Upper lobe of left lung (tissue), 6 donors: ENCODE measurements around the gene ZNF710. TPM values are rescaled to one million over a fixed set of nuclear protein-coding genes. Genes with fewer than 3 reads are reported as not detected.

Experiments
- ATAC-seq, 2 donors: fragments of 200-7000 bp; cut with Tn5 transposase; one replicate each; pipeline ENCODE4 v1.9.1; 2022; ENCODE audit warnings: mild to moderate bottlenecking in 2 of 2, moderate library complexity in 2 of 2; ENCODE audit not compliant: low FRiP score in 2 of 2
- DNase-seq, 2 donors: peaks; one replicate each; pipeline ENCODE4 v3.0.0-alpha.2; 2019 to 2020
- H3K27ac ChIP-seq, 4 donors: fragments of 200-600 bp; sonication (generic); one replicate each; pipeline ENCODE4 v1.5.1; 2016 to 2019
- H3K27me3 ChIP-seq, 4 donors: fragments of 200-600 bp; sonication (generic); one replicate each; pipeline ENCODE4 v1.5.1; 2017 to 2019
- H3K36me3 ChIP-seq, 4 donors: fragments of 200-600 bp; sonication (generic); one replicate each; pipeline ENCODE4 v1.5.1; 2016 to 2019
- H3K4me1 ChIP-seq, 4 donors: fragments of 200-600 bp; sonication (generic); one replicate each; pipeline ENCODE4 v1.5.1; 2018 to 2019
- H3K4me3 ChIP-seq, 4 donors: fragments of 200-600 bp; sonication (generic); one replicate each; pipeline ENCODE4 v1.5.1; 2017 to 2019; ENCODE audit warnings: mild to moderate bottlenecking in 2 of 4, moderate library complexity in 1 of 4
- H3K9me3 ChIP-seq, 4 donors: fragments of 200-600 bp; sonication (generic); one replicate each; pipeline ENCODE4 v1.5.1; 2018 to 2019
- CTCF ChIP-seq, 6 experiments: fragments of 450-650 bp in 4 of 6; fragments of 200-600 bp in 2 of 6; sonication (generic) in 2 of 6; IDR thresholded peaks; one replicate each; pipeline ENCODE4 v1.5.1; 2016 to 2019; ENCODE audit warnings: antibody characterized with exemption in 6 of 6
- EP300 ChIP-seq, 4 donors: sonication (generic); formaldehyde crosslinking; IDR thresholded peaks; one replicate each; pipeline ENCODE4 v1.5.1; 2017; ENCODE audit warnings: antibody characterized with exemption in 4 of 4, control low read depth in 2 of 4
- POLR2A ChIP-seq, 4 donors: fragments of 450-650 bp; IDR thresholded peaks; one replicate each; pipeline ENCODE4 v1.5.1; 2016 to 2017; ENCODE audit warnings: antibody characterized with exemption in 4 of 4, mild to moderate bottlenecking in 2 of 4
- POLR2AphosphoS5 ChIP-seq, 2 donors: sonication (generic); formaldehyde crosslinking; IDR thresholded peaks; one replicate each; pipeline ENCODE4 v1.5.1; 2017; ENCODE audit warnings: antibody characterized with exemption in 2 of 2
- WGBS, 2 donors: methylation state at CpG; one replicate each; pipeline ENCODE4 v1.1.5; 2017 to 2018; 5-methylcytosine and 5-hydroxymethylcytosine counted together
- small RNA-seq, 4 donors: library from RNA; depleted of rRNA; stranded (forward); fragments of <200 nt; gene quantifications; one replicate each; pipeline ENCODE3, GENCODE V24; 2016
- total RNA-seq, 6 donors: library from RNA; depleted of rRNA in 4 of 6; stranded (reverse); fragments of >200 nt in 4 of 6; gene quantifications; one replicate each; pipeline versions ENCODE4 v1.1.0 to v1.2.1, GENCODE V29; 2016 to 2021
- donor health status: DM: no; HTN: no; CAD: no; lungs with moderate emphysema.
- donor health status: DM: no; HTN: yes; CAD: no; lungs with severe emphysema.

ZNF710 gene
- total RNA-seq, 6 donors from 2014 or later: 26.0 to 51.3 (median 44.5) TPM

GRCh38 chr15:90124507-90124906 is 123.4 kb downstream of the ZNF710 start:
- Histone ChIP-seq H3K36me3 (no peaks in the 10 kb centered on the region), H3K27me3 (no peaks in the 10 kb centered on the region), H3K4me3 (no peak overlapping the region), H3K4me1 (peaks cover 0 to 6% (median 1%) of the 10 kb centered on the region in 4 donors), H3K9me3 (no peaks in the 10 kb centered on the region), H3K27ac (no peak overlapping the region)
- ATAC-seq (no peak), DNase-seq (no peak)
- no peak for TF ChIP-seq POLR2A (IDR thresholded peaks at IDR 0.05)
- TF ChIP-seq CTCF (IDR thresholded peaks at IDR 0.05): no peak
- no peak for TF ChIP-seq POLR2AphosphoS5 (IDR thresholded peaks at IDR 0.05)
- no peak for TF ChIP-seq EP300 (IDR thresholded peaks at IDR 0.05)

GRCh38 chr15:90126022-90126421 is 124.9 kb downstream of the ZNF710 start:
- Histone ChIP-seq H3K36me3 (no peaks in the 10 kb centered on the region), H3K9me3 (no peaks in the 10 kb centered on the region), H3K27ac (no peak overlapping the region), H3K4me1 (peaks cover 0 to 6% (median 1%) of the 10 kb centered on the region in 4 donors), H3K27me3 (no peaks in the 10 kb centered on the region), H3K4me3 (no peak overlapping the region)
- no peak for DNase-seq
- WGBS, 2 donors: 57 to 68% methylated on average over 6 of the region's 6 CpGs
- no peak for ATAC-seq
- TF ChIP-seq CTCF (IDR thresholded peaks at IDR 0.05) (no peak), POLR2A (IDR thresholded peaks at IDR 0.05) (no peak), EP300 (IDR thresholded peaks at IDR 0.05) (no peak), POLR2AphosphoS5 (IDR thresholded peaks at IDR 0.05) (no peak)

DNA sequence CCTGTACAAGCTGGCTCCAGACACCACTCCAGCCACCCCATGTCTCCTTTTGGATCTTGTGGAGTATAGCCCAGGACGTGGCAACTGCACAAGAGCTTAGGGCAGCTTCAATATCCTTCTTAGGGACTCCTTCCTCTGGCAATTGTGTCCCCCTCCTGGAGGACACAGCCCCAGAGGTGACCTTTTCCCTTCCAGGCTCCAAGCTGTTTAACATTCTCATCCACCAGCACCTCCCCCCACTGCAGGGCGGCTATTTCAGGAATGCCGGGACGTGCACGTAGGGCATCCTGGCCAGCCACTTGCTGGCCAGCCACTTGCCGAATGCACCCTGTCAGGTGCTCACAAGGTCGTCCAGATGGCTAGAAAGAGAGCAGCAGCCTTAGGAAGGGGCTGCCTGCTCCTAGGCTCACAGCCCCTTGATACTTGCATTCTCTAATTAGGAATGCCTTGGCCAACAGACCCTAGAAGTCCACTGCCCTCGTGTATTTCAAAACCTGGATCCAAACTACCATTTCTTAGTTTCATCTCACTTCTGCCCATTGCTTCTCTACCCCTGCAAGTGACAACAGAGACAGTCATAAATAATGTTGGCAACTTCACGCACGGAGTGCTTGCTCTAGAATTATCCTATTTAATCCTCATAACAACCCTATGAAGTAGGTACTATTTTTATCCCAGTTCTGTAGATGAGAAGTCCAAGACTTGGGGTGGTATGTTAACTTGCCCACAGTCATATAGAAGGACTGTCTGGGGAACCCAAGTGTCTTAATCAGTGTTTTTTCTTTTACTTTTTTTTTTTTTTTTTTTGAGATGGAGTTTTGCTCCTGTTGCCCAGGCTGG is 125.7 kb downstream of the ZNF710 start:
- WGBS, 2 donors: 24% methylated on average over 10 of the region's 10 CpGs
- no peak overlapping the region for H3K27ac ChIP-seq
- peak in 1 of 2 donors; percentile 55 for DNase-seq
- H3K4me1 ChIP-seq: peaks cover 0 to 6% (median 1%) of the 10 kb centered on the region in 4 donors
- H3K36me3 ChIP-seq: no peaks in the 10 kb centered on the region
- peak; percentile 24 to 59 for ATAC-seq
- no peaks in the 10 kb centered on the region for H3K27me3 ChIP-seq
- TF ChIP-seq CTCF (IDR thresholded peaks at IDR 0.05) (no peak), EP300 (IDR thresholded peaks at IDR 0.05) (no peak), POLR2AphosphoS5 (IDR thresholded peaks at IDR 0.05) (no peak), POLR2A (IDR thresholded peaks at IDR 0.05) (no peak)
- no peak overlapping the region for H3K4me3 ChIP-seq
- H3K9me3 ChIP-seq: no peaks in the 10 kb centered on the region

- WGBS, 2 donors: 90 to 95% methylated on average over 8 of the region's 8 CpGs
- H3K4me3 ChIP-seq: no peak overlapping the region
- ATAC-seq: no peak
- peaks cover 0 to 6% (median 1%) of the 10 kb centered on the region in 4 donors for H3K4me1 ChIP-seq
- H3K27ac ChIP-seq: no peak overlapping the region
- DNase-seq: no peak
- TF ChIP-seq EP300 (IDR thresholded peaks at IDR 0.05) (no peak), CTCF (IDR thresholded peaks at IDR 0.05) (no peak), POLR2AphosphoS5 (IDR thresholded peaks at IDR 0.05) (no peak)
- no peaks in the 10 kb centered on the region for H3K36me3 ChIP-seq
- no peaks in the 10 kb centered on the region for H3K27me3 ChIP-seq
- no peaks in the 10 kb centered on the region for H3K9me3 ChIP-seq
These were observed 129.2 kb downstream of the ZNF710 start for GRCh38 chr15:90130291-90130690.

Small RNA genes lying within 50 kb of the gene (small RNA-seq; reads per million reads assigned to genes)
- gene MIR3174 (0.43 to 3.0 (median 1.3) reads per million in 4 donors), gene RF00066 (0 reads per million in 4 donors)

Other genes with a start within 250 kb of the ZNF710 start
- under 1 TPM in 1 of 6 donors, not detected in 5; 0.26 TPM for gene MESP2, start 225.0 kb upstream of the ZNF710 start, total RNA-seq
- 100 to 1,000 TPM in 3 of 6 donors, 10 to 100 TPM in 3; 52.7 to 201 (median 98.9) TPM for gene ANPEP, start 186.5 kb upstream of the ZNF710 start, total RNA-seq
- gene AP3S2, start 107.3 kb upstream of the ZNF710 start, total RNA-seq: 10 to 100 TPM; 19.6 to 46.1 (median 28.9) TPM
- gene ARPIN, start 88.4 kb upstream of the ZNF710 start, total RNA-seq: 10 to 100 TPM; 24.9 to 56.6 (median 35.1) TPM
- gene IDH2, start 101.1 kb downstream of the ZNF710 start, total RNA-seq: 10 to 100 TPM; 41.5 to 72.1 (median 48.7) TPM
- gene SEMA4B, start 200.0 kb downstream of the ZNF710 start, total RNA-seq: 10 to 100 TPM; 47.6 to 81.3 (median 55.9) TPM
- 10 to 100 TPM; 40.9 to 89.6 (median 75.5) TPM for gene CIB1, start 232.6 kb downstream of the ZNF710 start, total RNA-seq
- gene GDPGP1, start 232.9 kb downstream of the ZNF710 start, total RNA-seq: 10 to 100 TPM in 3 of 6 donors, 1 to 10 TPM in 3; 7.2 to 27.2 (median 10.3) TPM
- gene TTLL13, start 248.2 kb downstream of the ZNF710 start, total RNA-seq: under 1 TPM in 3 of 6 donors, not detected in 3; 0.39 to 0.89 (median 0.49) TPM